ENCODE measurements around the gene LGALSL. TPM values are rescaled to one million over a fixed set of nuclear protein-coding genes. Genes with fewer than 3 reads are reported as not detected.

Gene LGALSL
- total and polyA plus RNA-seq, 2 of the 13 experiments (the other 11 are each of a cell fraction or from before 2014, with no cell fraction given) = 15.4 to 20.0 TPM

- TF ChIP-seq ZNF687 (CRISPR knock-in tag; IDR thresholded peaks at IDR 0.05) (peak; percentile 75), TGIF2 (CRISPR knock-in tag; IDR thresholded peaks at IDR 0.05) (no peak; the same call in 1 of the 2 replicates), SOX13 (IDR thresholded peaks at IDR 0.05) (no peak), SOX13 (CRISPR knock-in tag; conservative IDR thresholded peaks at IDR 0.05 in 1 of 2, IDR thresholded peaks at IDR 0.05 in 1 of 2) (no peak), TMF1 (CRISPR knock-in tag; IDR thresholded peaks at IDR 0.05; ENCODE audit: low read depth) (no peak), ZNF572 (CRISPR knock-in tag; IDR thresholded peaks at IDR 0.05) (0 out of 2 replicates have a peak, but pooled peaks have one; percentile 36), ZNF552 (CRISPR knock-in tag; IDR thresholded peaks at IDR 0.05; ENCODE audit: borderline replicate concordance) (peak; percentile 41; the same call in 1 of the 2 replicates), ZNF274 (CRISPR knock-in tag; IDR thresholded peaks at IDR 0.05) (no peak), UBTF (CRISPR knock-in tag; IDR thresholded peaks at IDR 0.05) (peak; percentile 35), NRL (CRISPR knock-in tag; IDR thresholded peaks at IDR 0.05; ENCODE audit: borderline replicate concordance) (peak; percentile 5; the same call in 1 of the 2 replicates), SALL1 (CRISPR knock-in tag; IDR thresholded peaks at IDR 0.05) (peak; percentile 59), ZNF121 (CRISPR knock-in tag; IDR thresholded peaks at IDR 0.05) (peak; percentile 31; the same call in 1 of the 2 replicates), ZNF567 (CRISPR knock-in tag; IDR thresholded peaks at IDR 0.05; ENCODE audit: borderline replicate concordance) (0 out of 2 replicates have a peak, but pooled peaks have one; percentile 47), ATM (IDR thresholded peaks at IDR 0.05; ENCODE audit: borderline replicate concordance) (no peak), BRCA1 (CRISPR knock-in tag; IDR thresholded peaks at IDR 0.05) (no peak)
- TF ChIP-seq, protein P1, sequence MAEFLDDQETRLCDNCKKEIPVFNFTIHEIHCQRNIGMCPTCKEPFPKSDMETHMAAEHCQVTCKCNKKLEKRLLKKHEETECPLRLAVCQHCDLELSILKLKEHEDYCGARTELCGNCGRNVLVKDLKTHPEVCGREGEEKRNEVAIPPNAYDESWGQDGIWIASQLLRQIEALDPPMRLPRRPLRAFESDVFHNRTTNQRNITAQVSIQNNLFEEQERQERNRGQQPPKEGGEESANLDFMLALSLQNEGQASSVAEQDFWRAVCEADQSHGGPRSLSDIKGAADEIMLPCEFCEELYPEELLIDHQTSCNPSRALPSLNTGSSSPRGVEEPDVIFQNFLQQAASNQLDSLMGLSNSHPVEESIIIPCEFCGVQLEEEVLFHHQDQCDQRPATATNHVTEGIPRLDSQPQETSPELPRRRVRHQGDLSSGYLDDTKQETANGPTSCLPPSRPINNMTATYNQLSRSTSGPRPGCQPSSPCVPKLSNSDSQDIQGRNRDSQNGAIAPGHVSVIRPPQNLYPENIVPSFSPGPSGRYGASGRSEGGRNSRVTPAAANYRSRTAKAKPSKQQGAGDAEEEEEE (CRISPR knock-in tag; IDR thresholded peaks at IDR 0.05; ENCODE audit: borderline replicate concordance) = no peak
Measured at GRCh38 chr2:64454386-64455332, 697 bp downstream of the LGALSL start (continued).
